Loucy (cell line): ENCODE measurements around the gene S100A3.

Experiments
- CTCF ChIP-seq: fragments of 200-600 bp; sonication (generic); conservative IDR thresholded peaks from 2 replicates; pipeline ENCODE4 v1.5.1; 2014; ENCODE audit warnings: mild to moderate bottlenecking, antibody characterized with exemption, low read length
- EZH2phosphoT487 ChIP-seq: fragments of 200-600 bp; IDR thresholded peaks from 2 replicates; pipeline ENCODE4 v1.6.1; 2018; ENCODE audit warnings: antibody characterized with exemption, mild to moderate bottlenecking, moderate library complexity, borderline replicate concordance

- TF ChIP-seq CTCF = no peak
- no peak for TF ChIP-seq EZH2phosphoT487
These were observed 5.3 kb downstream of the S100A3 start for GRCh38 chr1:153543736-153544135.
